ENCODE measurements around the gene ABL2. TPM values are rescaled to one million over a fixed set of nuclear protein-coding genes. Genes with fewer than 3 reads are reported as not detected.

Gene ABL2
- total RNA-seq, result 34.8 TPM

GRCh38 chr1:179229214-179230140, at the start of gene ABL2:
Gene ABL2, minus strand, starts transcription at chr1:179229677. Its CDS starts 280 bp downstream, at chr1:179229397.

GRCh38 chr1:179081687-179082332, 147.7 kb downstream of the ABL2 start, which contains the start of gene TOR3A:
Gene TOR3A, plus strand, starts transcription at chr1:179082070. Its CDS starts 59 bp downstream, at chr1:179082129.

Small RNAs within 50 kb of the gene (small RNA-seq; reads per million reads assigned to genes)
- not detected for gene AL512326.2
- gene AL512326.3, result not detected
- gene EIF4A1P11, result not detected
- gene RF00272, result not detected

Other genes starting within 250 kb of the ABL2 start
- 58.8 TPM for gene FAM20B, start 203.8 kb downstream of the ABL2 start, total RNA-seq
- 17.1 TPM for gene TOR3A, start 147.6 kb downstream of the ABL2 start, total RNA-seq
- gene SOAT1, start 64.1 kb upstream of the ABL2 start, total RNA-seq, result 18.7 TPM
- gene AXDND1, start 136.3 kb upstream of the ABL2 start, total RNA-seq, result 0.69 TPM

All from diencephalon (tissue), 1 donor.